Endothelial cell of umbilical vein (primary cell): ENCODE data around the gene CDC7. TPM values are rescaled to one million over a fixed set of nuclear protein-coding genes. Genes with fewer than 3 reads are reported as not detected.

Experiments used
- BruUV-seq: library from RNA; stranded (reverse); fragments of 400-500 nt; replicated peaks from 2 replicates; lab custom pipeline; 2021; lab: Mats Ljungman, UMichigan
- CTCF ChIA-PET: fragments of 300-600, 350-600 bp; sonication (Branson Sonifier 250); formaldehyde crosslinking; loops from one replicate; lab custom pipeline; 2021; ENCODE audit warnings: antibody characterized with exemption, inconsistent platforms; lab: Charles Lee
- POLR2A ChIA-PET: fragments of 300-600, 350-600 bp; sonication (Branson Sonifier 250); formaldehyde crosslinking; loops from one replicate; lab custom pipeline; 2021; ENCODE audit warnings: antibody characterized with exemption, inconsistent platforms; lab: Charles Lee
- DNase-seq: peaks from one replicate; pipeline ENCODE4 v3.0.0-alpha.2; 2011; ENCODE audit warnings: low read depth, low spot score
- FAIRE-seq: peaks from 2 replicates; lab custom pipeline; 2011; peaks lifted over from hg19 to GRCh38; lab: Jason Lieb, UNC
- H2AFZ ChIP-seq: 2 replicates; pipeline ENCODE4 v1.6.0; 2012; ENCODE audit warnings: low read depth, low read length, control low read depth, inconsistent platforms
- H3K27ac ChIP-seq: 2 replicates; pipeline ENCODE4 v1.5.1; 2011; ENCODE audit warnings: low read depth, mild to moderate bottlenecking, control low read depth, low read length, moderate library complexity; ENCODE audit not compliant: insufficient read depth
- H3K27me3 ChIP-seq, 2 experiments: 2 replicates each; pipeline versions ENCODE4 v1.6.0 to v1.6.1; 2011; ENCODE audit warnings: low read length in 2 of 2, mixed read lengths in 1 of 2; ENCODE audit not compliant: control insufficient read depth in 2 of 2, insufficient read depth in 2 of 2
- H3K36me3 ChIP-seq, 2 experiments: 2 replicates in 1 of 2; 3 replicates in 1 of 2; pipeline ENCODE4 v1.5.1; 2011; ENCODE audit warnings: low read length in 2 of 2, mild to moderate bottlenecking in 1 of 2, moderate library complexity in 1 of 2; ENCODE audit not compliant: control insufficient read depth in 2 of 2, insufficient read depth in 2 of 2; ENCODE audit errors: extremely low read depth in 1 of 2
- H3K4me1 ChIP-seq: 3 replicates; pipeline ENCODE4 v1.5.1; 2011; ENCODE audit warnings: mild to moderate bottlenecking, low read length; ENCODE audit not compliant: control insufficient read depth, insufficient read depth; ENCODE audit errors: extremely low read depth
- H3K4me2 ChIP-seq: 2 replicates; pipeline ENCODE4 v1.6.1; 2011; ENCODE audit warnings: low read length, control low read depth, mixed read lengths; ENCODE audit not compliant: insufficient read depth
- H3K4me3 ChIP-seq, 3 experiments: fragments of 200-600 bp in 1 of 3; sonication (generic), shearing (Covaris generic) in 1 of 3; replicated peaks in 1 of 3; 2 replicates each; pipeline ENCODE4 v1.5.1; 2011 to 2016; ENCODE audit warnings: control low read depth in 3 of 3, low read length in 3 of 3, mild to moderate bottlenecking in 2 of 3, inconsistent platforms in 1 of 3, low read depth in 1 of 3, moderate library complexity in 1 of 3; ENCODE audit not compliant: insufficient read depth in 1 of 3
- H3K79me2 ChIP-seq: 2 replicates; pipeline ENCODE4 v1.6.0; 2012; ENCODE audit warnings: low read length, inconsistent platforms; ENCODE audit not compliant: control insufficient read depth, insufficient read depth
- H3K9ac ChIP-seq: replicated peaks from 2 replicates; pipeline ENCODE3; 2011; ENCODE audit warnings: low read length, control low read depth; ENCODE audit not compliant: insufficient read depth; ENCODE audit errors: extremely low read depth
- H3K9me1 ChIP-seq: replicated peaks from 3 replicates; pipeline ENCODE4 v1.6.0; 2011; ENCODE audit warnings: mild to moderate bottlenecking, low read length; ENCODE audit not compliant: control insufficient read depth, insufficient read depth; ENCODE audit errors: extremely low read depth
- H3K9me3 ChIP-seq: replicated peaks from 2 replicates; pipeline ENCODE4 v1.5.1; 2012; ENCODE audit warnings: low read length, inconsistent platforms; ENCODE audit not compliant: control insufficient read depth, insufficient read depth
- H4K20me1 ChIP-seq: replicated peaks from 2 replicates; pipeline ENCODE3; 2011; ENCODE audit warnings: mild to moderate bottlenecking, low read length; ENCODE audit not compliant: control insufficient read depth, insufficient read depth; ENCODE audit errors: extremely low read depth
- EZH2 ChIP-seq: IDR thresholded peaks from 2 replicates; pipeline ENCODE4 v1.6.1; 2012; ENCODE audit warnings: borderline replicate concordance, low read depth, mild to moderate bottlenecking, moderate library complexity, low read length, inconsistent platforms; ENCODE audit not compliant: severe bottlenecking
- FOS ChIP-seq: IDR thresholded peaks from 2 replicates; pipeline ENCODE4 v1.6.1; 2011; ENCODE audit warnings: mild to moderate bottlenecking, low read length, moderate library complexity, borderline replicate concordance; ENCODE audit not compliant: insufficient read depth
- GATA2 ChIP-seq: IDR thresholded peaks from 2 replicates; pipeline ENCODE4 v1.7.0; 2011; ENCODE audit warnings: low read depth, mild to moderate bottlenecking, moderate library complexity, mixed read lengths, low read length; ENCODE audit not compliant: insufficient read length, insufficient read depth
- JUN ChIP-seq: IDR thresholded peaks from 2 replicates; pipeline ENCODE4 v1.6.1; 2011; ENCODE audit warnings: borderline replicate concordance, low read depth; ENCODE audit not compliant: insufficient read length, insufficient read depth
- MYC ChIP-seq: IDR thresholded peaks from one replicate; pipeline ENCODE4 v1.6.1; 2011; ENCODE audit warnings: mild to moderate bottlenecking, low read depth, low read length
- POLR2A ChIP-seq: IDR thresholded peaks from 2 replicates; pipeline ENCODE4 v1.6.1; 2012; ENCODE audit warnings: low read depth, mild to moderate bottlenecking, control low read depth, low read length
- POLR2AphosphoS5 ChIP-seq: IDR thresholded peaks from 2 replicates; pipeline ENCODE4 v1.6.1; 2012; ENCODE audit warnings: low read depth, mild to moderate bottlenecking, control low read depth, low read length, moderate library complexity; ENCODE audit not compliant: insufficient read depth
- dilution Hi-C: fragments of 300-500 bp; cut with MboI; formaldehyde crosslinking; loops from one replicate; pipeline ENCODE4 v1.15.0; 2019; ENCODE audit warnings: low sequenced_read_pairs; ENCODE audit not compliant: extremely low pct_ligation_motif_present
- intact Hi-C: fragments of 100-400 bp; cut with micrococcal nuclease; formaldehyde crosslinking; loops from one replicate; pipeline ENCODE4 v1.10.0; 2022
- polyA plus RNA-seq, 4 experiments: library from polyadenylated mRNA; depleted of rRNA in 3 of 4; stranded (reverse) in 3 of 4; unstranded in 1 of 4; fragments of >200 nt; gene quantifications; 2 replicates each; pipeline versions ENCODE4 v1.2.1 to v1.2.3, GENCODE V29; 2011 to 2012; ENCODE audit warnings: missing spikeins in 1 of 4
- total RNA-seq: library from RNA; stranded (reverse); gene quantifications from 2 replicates; pipeline ENCODE4 v1.2.3, GENCODE V29; 2021
- TF ChIP-seq, protein P1 (sequence below): IDR thresholded peaks from 2 replicates; pipeline ENCODE4 v1.6.1; 2011; ENCODE audit not compliant: insufficient read depth, insufficient read length
- TF ChIP-seq, protein P2 (sequence below), 2 donors: IDR thresholded peaks; 1 replicate in 1 of 2; 2 replicates in 1 of 2; pipeline ENCODE4 v1.5.1; 2011; ENCODE audit warnings: low read length in 2 of 2, mild to moderate bottlenecking in 2 of 2, moderate library complexity in 2 of 2, control low read depth in 1 of 2, inconsistent platforms in 1 of 2, low read depth in 1 of 2; ENCODE audit not compliant: insufficient read depth in 1 of 2; ENCODE audit errors: extremely low read depth in 1 of 2

Gene CDC7
- total and polyA plus RNA-seq, 2 donors (not counting 3 experiments of a cell fraction or from before 2014, with no cell fraction given), result 3.9 to 11.7 TPM

DNA sequence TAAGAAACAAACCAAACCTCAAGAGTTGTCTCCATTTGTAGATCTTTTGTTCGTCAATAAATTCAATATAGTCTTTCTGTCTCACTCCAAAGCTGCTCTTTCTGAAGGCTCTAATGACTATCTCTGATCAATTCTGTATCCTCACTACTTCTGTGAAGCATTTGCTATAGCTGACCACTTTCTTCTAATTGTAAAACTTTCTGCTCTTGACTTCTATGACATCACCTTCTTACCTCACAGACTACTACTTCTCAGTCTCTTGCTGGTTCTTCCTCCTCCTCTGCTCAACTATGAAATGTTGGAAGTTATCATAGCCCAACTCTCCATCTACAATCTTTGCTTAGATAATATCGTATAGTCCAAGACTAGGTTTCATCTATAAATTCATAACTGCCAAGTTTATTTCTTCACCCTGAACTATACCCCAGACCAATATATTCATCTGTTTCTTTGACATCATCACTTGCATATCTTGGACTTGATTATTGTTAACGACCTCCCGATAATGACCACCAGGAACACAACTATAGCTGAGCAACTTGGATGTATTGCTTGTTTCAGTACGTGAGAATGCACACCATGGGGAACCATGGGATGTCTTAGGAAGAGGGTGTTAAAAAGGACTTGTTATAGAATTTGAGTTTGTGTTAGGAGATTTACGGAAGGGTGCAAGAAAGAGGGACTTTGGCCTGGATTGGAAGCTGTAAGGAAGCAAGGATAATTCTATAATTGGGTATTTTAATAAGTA lies 2.0 kb upstream of the CDC7 start:
- FAIRE-seq (no peak), DNase-seq (no peak)
- BruUV-seq, result no TSS peak
- H3K9me1 ChIP-seq, result no peaks in the 10 kb centered on the region
- H3K27me3 ChIP-seq, result peaks cover 0 to 2% of the 10 kb centered on the region in 2 experiments
- intact Hi-C loops (no loop called here), dilution Hi-C loops (no loop called here)
- peaks cover 16% of the 10 kb centered on the region for H3K4me1 ChIP-seq
- peaks cover 7% of the 10 kb centered on the region for H3K79me2 ChIP-seq
- no peak overlapping the region for H3K27ac ChIP-seq
- H3K4me2 ChIP-seq, result no peak overlapping the region
- ChIA-PET POLR2A (no interaction called here), CTCF (no interaction called here)
- TF ChIP-seq, protein P1, sequence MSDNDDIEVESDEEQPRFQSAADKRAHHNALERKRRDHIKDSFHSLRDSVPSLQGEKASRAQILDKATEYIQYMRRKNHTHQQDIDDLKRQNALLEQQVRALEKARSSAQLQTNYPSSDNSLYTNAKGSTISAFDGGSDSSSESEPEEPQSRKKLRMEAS, result no peak
- TF ChIP-seq, protein P2, sequence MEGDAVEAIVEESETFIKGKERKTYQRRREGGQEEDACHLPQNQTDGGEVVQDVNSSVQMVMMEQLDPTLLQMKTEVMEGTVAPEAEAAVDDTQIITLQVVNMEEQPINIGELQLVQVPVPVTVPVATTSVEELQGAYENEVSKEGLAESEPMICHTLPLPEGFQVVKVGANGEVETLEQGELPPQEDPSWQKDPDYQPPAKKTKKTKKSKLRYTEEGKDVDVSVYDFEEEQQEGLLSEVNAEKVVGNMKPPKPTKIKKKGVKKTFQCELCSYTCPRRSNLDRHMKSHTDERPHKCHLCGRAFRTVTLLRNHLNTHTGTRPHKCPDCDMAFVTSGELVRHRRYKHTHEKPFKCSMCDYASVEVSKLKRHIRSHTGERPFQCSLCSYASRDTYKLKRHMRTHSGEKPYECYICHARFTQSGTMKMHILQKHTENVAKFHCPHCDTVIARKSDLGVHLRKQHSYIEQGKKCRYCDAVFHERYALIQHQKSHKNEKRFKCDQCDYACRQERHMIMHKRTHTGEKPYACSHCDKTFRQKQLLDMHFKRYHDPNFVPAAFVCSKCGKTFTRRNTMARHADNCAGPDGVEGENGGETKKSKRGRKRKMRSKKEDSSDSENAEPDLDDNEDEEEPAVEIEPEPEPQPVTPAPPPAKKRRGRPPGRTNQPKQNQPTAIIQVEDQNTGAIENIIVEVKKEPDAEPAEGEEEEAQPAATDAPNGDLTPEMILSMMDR (IDR thresholded peaks at IDR 0.05; ENCODE audit: extremely low read depth in 1 of 2, insufficient read depth in 1 of 2, low read depth in 1 of 2, low read length in 2 of 2), result no peak
- no peak for TF ChIP-seq JUN
- H2AFZ ChIP-seq, result no peak overlapping the region
- no peak overlapping the region for H3K4me3 ChIP-seq
- H4K20me1 ChIP-seq, result no peaks in the 10 kb centered on the region
- no peaks in the 10 kb centered on the region for H3K36me3 ChIP-seq
- no peak overlapping the region for H3K9ac ChIP-seq
- H3K9me3 ChIP-seq, result no peaks in the 10 kb centered on the region

DNA sequence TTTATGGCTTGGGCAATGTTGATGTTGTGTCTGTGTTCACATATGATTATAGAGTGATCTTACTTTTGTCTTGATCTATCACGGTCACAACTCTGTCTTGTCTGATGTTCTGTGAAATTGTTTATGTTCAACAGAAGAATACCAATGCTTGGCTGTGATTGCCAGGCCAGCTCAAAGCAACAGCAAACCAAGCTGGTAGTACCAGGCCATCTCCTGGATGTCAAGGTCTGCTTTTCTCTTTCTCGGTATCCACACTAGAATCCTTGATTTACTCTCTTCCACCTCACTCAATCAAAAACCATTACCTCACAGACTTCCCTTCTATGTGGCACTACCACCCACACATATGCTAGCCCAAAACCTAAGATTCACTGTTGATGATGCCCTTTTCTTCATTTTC lies 1.3 kb upstream of the CDC7 start:
- no peak for DNase-seq
- dilution Hi-C loops, result no loop called here
- no peaks in the 10 kb centered on the region for H4K20me1 ChIP-seq
- CTCF ChIA-PET, result interaction anchor here (3.5 kb wide), 1 partner anchor 334 kb away, joined by 21 read pairs; no protein-coding TSS in a partner anchor
- TF ChIP-seq POLR2AphosphoS5 (no peak), POLR2A (no peak), FOS (no peak), JUN (no peak), MYC (no peak), GATA2 (no peak), EZH2 (no peak)
- TF ChIP-seq, protein P2 (IDR thresholded peaks at IDR 0.05; ENCODE audit: extremely low read depth in 1 of 2, insufficient read depth in 1 of 2, low read depth in 1 of 2, low read length in 2 of 2), result no peak
- TF ChIP-seq, protein P1, result no peak
- peaks cover 8% of the 10 kb centered on the region for H3K79me2 ChIP-seq
- H3K36me3 ChIP-seq, result no peaks in the 10 kb centered on the region
- no peak overlapping the region for H2AFZ ChIP-seq
- no peak overlapping the region for H3K4me3 ChIP-seq
- no peaks in the 10 kb centered on the region for H3K9me3 ChIP-seq
- H3K9ac ChIP-seq, result no peak overlapping the region
- H3K4me1 ChIP-seq, result peaks cover 16% of the 10 kb centered on the region
- no TSS peak for BruUV-seq
- intact Hi-C loops, result no loop called here
- H3K9me1 ChIP-seq, result no peaks in the 10 kb centered on the region
- no peak overlapping the region for H3K4me2 ChIP-seq
- peaks cover 0 to 1% of the 10 kb centered on the region in 2 experiments for H3K27me3 ChIP-seq
- H3K27ac ChIP-seq, result no peak overlapping the region
- POLR2A ChIA-PET, result no interaction called here
- no peak for FAIRE-seq
